Osteoblast (primary cell): ENCODE results near the gene HINFP. TPM values are rescaled to one million over a fixed set of nuclear protein-coding genes. Genes with fewer than 3 reads are reported as not detected.

Source experiments
- DNase-seq: peaks from one replicate; pipeline ENCODE4 v3.0.0; 2011; ENCODE audit warnings: low spot score, mixed read lengths; ENCODE audit not compliant: insufficient read length; ENCODE audit errors: missing footprints
- H2AFZ ChIP-seq: 2 replicates; pipeline ENCODE4 v1.6.0; 2011; ENCODE audit warnings: mild to moderate bottlenecking, low read length
- H3K27ac ChIP-seq: 2 replicates; pipeline ENCODE4 v1.5.1; 2011; ENCODE audit warnings: mild to moderate bottlenecking, low read depth, low read length, moderate library complexity
- H3K27me3 ChIP-seq: 2 replicates; pipeline ENCODE4 v1.6.0; 2012; ENCODE audit warnings: mild to moderate bottlenecking, control low read depth, inconsistent platforms, low read length, moderate library complexity; ENCODE audit not compliant: insufficient read depth
- H3K36me3 ChIP-seq: 2 replicates; pipeline ENCODE4 v1.5.1; 2011; ENCODE audit warnings: mild to moderate bottlenecking, low read length, control low read depth, moderate library complexity; ENCODE audit not compliant: insufficient read depth
- H3K4me1 ChIP-seq: 2 replicates; pipeline ENCODE4 v1.5.1; 2011; ENCODE audit warnings: mild to moderate bottlenecking, low read length, control low read depth, moderate library complexity; ENCODE audit not compliant: insufficient read depth
- H3K4me2 ChIP-seq: 2 replicates; pipeline ENCODE4 v1.6.0; 2011; ENCODE audit warnings: mild to moderate bottlenecking, low read length; ENCODE audit not compliant: insufficient read depth
- H3K4me3 ChIP-seq: fragments of 200-600 bp; sonication (generic); 3 replicates; pipeline ENCODE4 v1.5.1; 2012; ENCODE audit warnings: mild to moderate bottlenecking, low read length, inconsistent platforms; ENCODE audit not compliant: insufficient read depth
- H3K79me2 ChIP-seq: 2 replicates; pipeline ENCODE4 v1.6.0; 2012; ENCODE audit warnings: mild to moderate bottlenecking, low read length, control low read depth, inconsistent platforms; ENCODE audit not compliant: insufficient read depth
- H3K9me3 ChIP-seq: 2 replicates; pipeline ENCODE4 v1.5.1; 2011; ENCODE audit warnings: low read depth, low read length, control low read depth
- H4K20me1 ChIP-seq: 2 replicates; pipeline ENCODE4 v1.6.0; 2012; ENCODE audit warnings: mild to moderate bottlenecking, low read length, control low read depth; ENCODE audit not compliant: insufficient read depth
- total RNA-seq: library from RNA; depleted of rRNA; stranded (reverse); fragments of >200 nt; gene quantifications from 2 replicates; pipeline ENCODE4 v1.2.3, GENCODE V29; 2012
- TF ChIP-seq, protein P1 (sequence below): IDR thresholded peaks from 2 replicates; pipeline ENCODE4 v1.5.1; 2011; ENCODE audit warnings: mild to moderate bottlenecking, low read depth, low read length, moderate library complexity; ENCODE audit errors: extremely low read depth

Gene HINFP
- total RNA-seq, 1 donor, result 22.8 TPM

- Histone ChIP-seq H3K4me1 (peaks cover 4% of the 10 kb centered on the region), H3K4me2 (no peak overlapping the region), H2AFZ (no peak overlapping the region)
Measured at GRCh38 chr11:119144825-119145486, 23.6 kb downstream of the HINFP start.

GRCh38 chr11:119145551-119145950, 24.2 kb downstream of the HINFP start:
- H3K9me3 ChIP-seq, result no peaks in the 10 kb centered on the region
- H3K27me3 ChIP-seq, result peaks cover 40% of the 10 kb centered on the region
- TF ChIP-seq, protein P1, sequence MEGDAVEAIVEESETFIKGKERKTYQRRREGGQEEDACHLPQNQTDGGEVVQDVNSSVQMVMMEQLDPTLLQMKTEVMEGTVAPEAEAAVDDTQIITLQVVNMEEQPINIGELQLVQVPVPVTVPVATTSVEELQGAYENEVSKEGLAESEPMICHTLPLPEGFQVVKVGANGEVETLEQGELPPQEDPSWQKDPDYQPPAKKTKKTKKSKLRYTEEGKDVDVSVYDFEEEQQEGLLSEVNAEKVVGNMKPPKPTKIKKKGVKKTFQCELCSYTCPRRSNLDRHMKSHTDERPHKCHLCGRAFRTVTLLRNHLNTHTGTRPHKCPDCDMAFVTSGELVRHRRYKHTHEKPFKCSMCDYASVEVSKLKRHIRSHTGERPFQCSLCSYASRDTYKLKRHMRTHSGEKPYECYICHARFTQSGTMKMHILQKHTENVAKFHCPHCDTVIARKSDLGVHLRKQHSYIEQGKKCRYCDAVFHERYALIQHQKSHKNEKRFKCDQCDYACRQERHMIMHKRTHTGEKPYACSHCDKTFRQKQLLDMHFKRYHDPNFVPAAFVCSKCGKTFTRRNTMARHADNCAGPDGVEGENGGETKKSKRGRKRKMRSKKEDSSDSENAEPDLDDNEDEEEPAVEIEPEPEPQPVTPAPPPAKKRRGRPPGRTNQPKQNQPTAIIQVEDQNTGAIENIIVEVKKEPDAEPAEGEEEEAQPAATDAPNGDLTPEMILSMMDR, result no peak
- H3K4me1 ChIP-seq, result peaks cover 4% of the 10 kb centered on the region
- H3K4me3 ChIP-seq, result no peak overlapping the region
- no peak overlapping the region for H3K4me2 ChIP-seq
- no peaks in the 10 kb centered on the region for H3K79me2 ChIP-seq
- no peaks in the 10 kb centered on the region for H4K20me1 ChIP-seq
- DNase-seq, result peak; percentile 39
- H3K27ac ChIP-seq, result no peak overlapping the region
- H3K36me3 ChIP-seq, result no peaks in the 10 kb centered on the region
- no peak overlapping the region for H2AFZ ChIP-seq

More at GRCh38 chr11:119144825-119145486, 23.6 kb downstream of the HINFP start:
- TF ChIP-seq, protein P1, result peak; percentile 60
- H3K27ac ChIP-seq, result no peak overlapping the region
- H3K9me3 ChIP-seq, result no peaks in the 10 kb centered on the region
- H3K27me3 ChIP-seq, result peaks cover 34% of the 10 kb centered on the region
- H3K79me2 ChIP-seq, result no peaks in the 10 kb centered on the region
- H3K4me3 ChIP-seq, result no peak overlapping the region
- no peaks in the 10 kb centered on the region for H4K20me1 ChIP-seq
- DNase-seq, result peak; percentile 96
- H3K36me3 ChIP-seq, result no peaks in the 10 kb centered on the region

- H3K4me2 ChIP-seq, result no peak overlapping the region
- no peaks in the 10 kb centered on the region for H3K36me3 ChIP-seq
- DNase-seq, result peak; percentile 60
- H4K20me1 ChIP-seq, result no peaks in the 10 kb centered on the region
- H3K27ac ChIP-seq, result no peak overlapping the region
- H3K9me3 ChIP-seq, result no peaks in the 10 kb centered on the region
- no peak overlapping the region for H3K4me3 ChIP-seq
- H3K4me1 ChIP-seq, result peaks cover 4% of the 10 kb centered on the region
- TF ChIP-seq, protein P1, result no peak
- peaks cover 57% of the 10 kb centered on the region for H3K27me3 ChIP-seq
- no peaks in the 10 kb centered on the region for H3K79me2 ChIP-seq
- no peak overlapping the region for H2AFZ ChIP-seq
Measured at GRCh38 chr11:119147604-119148333, 26.4 kb downstream of the HINFP start.

DNA sequence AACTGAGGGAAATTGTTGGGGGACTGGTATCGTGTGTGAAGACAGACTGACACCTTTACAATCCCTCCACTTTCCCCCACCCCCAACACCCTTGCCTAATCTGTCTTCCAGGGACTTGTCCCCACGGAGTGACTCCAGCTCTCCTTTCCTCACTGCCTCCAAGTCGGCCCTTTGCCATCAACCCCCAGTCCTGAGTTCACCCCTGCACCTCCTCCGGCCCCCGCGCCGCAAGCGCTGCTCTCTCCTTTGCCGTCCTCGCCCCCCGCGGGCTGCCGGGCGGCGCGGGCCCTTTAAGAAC, 27.3 kb downstream of the HINFP start:
- no peaks in the 10 kb centered on the region for H3K9me3 ChIP-seq
- no peak overlapping the region for H3K27ac ChIP-seq
- H3K27me3 ChIP-seq, result peaks cover 58% of the 10 kb centered on the region
- no peaks in the 10 kb centered on the region for H3K36me3 ChIP-seq
- peak overlapping the region; percentile 82 for H3K4me2 ChIP-seq
- no peak for DNase-seq
- H3K4me1 ChIP-seq, result peaks cover 4% of the 10 kb centered on the region
- H2AFZ ChIP-seq, result peak overlapping the region; percentile 76
- TF ChIP-seq, protein P1, result no peak
- H3K79me2 ChIP-seq, result no peaks in the 10 kb centered on the region
- H4K20me1 ChIP-seq, result no peaks in the 10 kb centered on the region
- H3K4me3 ChIP-seq, result peak overlapping the region; percentile 70
